Measurements from ENCODE around the gene DBF4B.

DBF4B gene

DNA sequence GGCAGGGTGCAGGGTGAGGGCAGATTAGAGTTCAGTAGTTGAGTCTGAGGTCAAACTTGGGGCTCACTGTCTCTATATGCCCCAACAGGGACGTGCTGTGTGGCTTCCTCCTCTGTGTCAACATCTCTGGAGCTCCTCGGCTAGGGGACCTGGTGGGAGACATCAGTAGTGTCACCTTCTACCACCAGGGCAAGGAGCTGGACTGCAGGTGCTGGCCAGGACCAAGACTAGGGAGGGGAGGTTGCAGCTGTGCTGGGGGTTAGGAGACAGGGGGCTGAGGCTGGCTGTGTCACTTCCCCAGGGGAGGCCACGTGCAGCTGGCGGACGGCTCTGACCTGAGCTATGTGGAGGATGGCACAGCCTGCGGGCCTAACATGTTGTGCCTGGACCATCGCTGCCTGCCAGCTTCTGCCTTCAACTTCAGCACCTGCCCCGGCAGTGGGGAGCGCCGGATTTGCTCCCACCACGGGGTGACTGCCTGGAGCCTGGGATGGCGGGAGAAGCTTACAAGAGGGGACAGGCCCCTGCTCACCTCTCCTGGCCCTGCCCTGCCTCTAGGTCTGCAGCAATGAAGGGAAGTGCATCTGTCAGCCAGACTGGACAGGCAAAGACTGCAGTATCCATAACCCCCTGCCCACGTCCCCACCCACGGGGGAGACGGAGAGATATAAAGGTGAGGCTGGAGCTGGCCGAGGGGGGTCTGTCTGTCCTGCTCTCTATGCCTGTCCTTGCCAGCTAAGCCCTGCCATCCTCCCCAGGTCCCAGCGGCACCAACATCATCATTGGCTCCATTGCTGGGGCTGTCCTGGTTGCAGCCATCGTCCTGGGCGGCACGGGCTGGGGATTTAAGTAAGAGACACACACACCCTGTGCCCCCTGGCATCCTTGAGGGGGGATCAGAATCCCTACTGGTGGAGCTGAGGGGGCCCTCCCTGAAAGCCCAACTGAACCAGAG lies 69.2 kb downstream of the DBF4B start:
- no peak for DNase-seq (ENCODE audit: low read depth)

- no peak for DNase-seq (ENCODE audit: low read depth)
Measured at GRCh38 chr17:44778656-44779210, 70.3 kb downstream of the DBF4B start.

DNA sequence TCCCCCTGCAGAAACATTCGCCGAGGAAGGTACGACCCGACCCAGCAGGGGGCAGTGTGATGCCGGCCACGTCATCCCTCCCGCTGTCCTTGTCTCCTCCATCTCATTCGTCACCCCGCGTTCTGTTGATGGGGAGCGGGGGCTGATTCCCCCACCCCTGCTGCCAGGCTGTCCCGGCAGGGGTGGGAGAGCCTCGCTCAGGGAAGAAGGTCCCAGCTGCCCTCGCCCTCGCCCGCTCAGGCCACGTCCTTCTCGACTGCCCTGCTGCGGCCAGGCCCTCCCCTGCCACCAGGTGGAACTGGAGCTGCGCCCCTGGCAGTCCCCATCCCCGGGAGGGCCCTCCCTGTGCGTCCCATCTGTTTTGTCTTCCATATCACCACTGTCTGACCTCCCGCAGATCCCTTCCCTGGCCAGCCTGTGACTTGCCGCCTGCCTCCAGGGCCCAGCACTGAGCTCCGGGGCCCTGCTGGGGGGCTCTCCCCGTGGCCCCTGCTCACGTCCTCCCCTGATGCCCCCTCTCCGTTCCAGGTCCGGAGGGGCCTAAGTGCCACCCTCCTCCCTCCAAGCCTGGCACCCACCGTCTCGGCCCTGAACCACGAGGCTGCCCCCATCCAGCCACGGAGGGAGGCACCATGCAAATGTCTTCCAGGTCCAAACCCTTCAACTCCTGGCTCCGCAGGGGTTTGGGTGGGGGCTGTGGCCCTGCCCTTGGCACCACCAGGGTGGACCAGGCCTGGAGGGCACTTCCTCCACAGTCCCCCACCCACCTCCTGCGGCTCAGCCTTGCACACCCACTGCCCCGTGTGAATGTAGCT lies 71.0 kb downstream of the DBF4B start:
- peak; percentile 50 for DNase-seq (ENCODE audit: low read depth)

GRCh38 chr17:44780161-44780560 lies 71.7 kb downstream of the DBF4B start:
- DNase-seq (ENCODE audit: low read depth) = no peak

- no peak for DNase-seq (ENCODE audit: low read depth)
Measured at GRCh38 chr17:44780845-44781480, 72.5 kb downstream of the DBF4B start.

DNA sequence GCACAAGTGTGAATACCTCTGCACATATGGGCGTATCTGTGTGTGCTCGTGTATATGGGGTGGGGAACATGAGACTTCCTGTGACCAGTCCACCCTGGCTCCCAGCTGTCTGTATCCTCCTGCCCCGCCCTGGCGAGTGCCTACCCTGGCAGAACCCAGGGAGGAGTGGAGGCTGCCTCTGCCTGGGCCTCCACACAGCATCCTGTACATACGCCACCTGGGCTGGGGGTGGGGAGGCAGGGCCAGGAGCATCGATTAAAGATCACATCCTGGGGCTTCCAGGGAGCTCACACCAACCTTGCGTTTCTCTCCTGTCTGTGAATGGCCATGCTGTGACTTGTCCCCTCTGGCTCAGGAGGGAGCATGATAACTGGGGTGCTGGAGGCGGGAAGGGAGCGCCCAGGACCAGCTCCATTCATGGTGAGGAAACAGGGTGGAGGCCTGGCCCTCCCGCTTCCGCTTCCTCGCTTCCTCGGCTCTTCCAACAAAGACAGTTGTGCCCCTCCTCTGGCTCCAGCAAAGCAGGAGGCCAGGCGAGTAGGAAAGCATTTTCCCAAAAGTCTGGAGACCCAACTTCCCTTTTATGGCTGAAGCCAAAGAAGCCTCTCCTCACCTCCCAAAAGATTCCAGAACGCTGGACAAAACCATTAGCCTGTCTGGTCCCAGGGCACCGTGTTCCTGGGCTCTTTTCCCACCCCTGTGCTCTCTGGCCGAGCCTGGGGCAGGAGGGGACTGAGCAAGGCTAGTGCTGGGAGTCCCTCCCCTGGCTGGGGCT lies 73.3 kb downstream of the DBF4B start:
- DNase-seq (ENCODE audit: low read depth) = no peak

GRCh38 chr17:44782326-44782850 lies 73.9 kb downstream of the DBF4B start:
- no peak for DNase-seq (ENCODE audit: low read depth)

DNA sequence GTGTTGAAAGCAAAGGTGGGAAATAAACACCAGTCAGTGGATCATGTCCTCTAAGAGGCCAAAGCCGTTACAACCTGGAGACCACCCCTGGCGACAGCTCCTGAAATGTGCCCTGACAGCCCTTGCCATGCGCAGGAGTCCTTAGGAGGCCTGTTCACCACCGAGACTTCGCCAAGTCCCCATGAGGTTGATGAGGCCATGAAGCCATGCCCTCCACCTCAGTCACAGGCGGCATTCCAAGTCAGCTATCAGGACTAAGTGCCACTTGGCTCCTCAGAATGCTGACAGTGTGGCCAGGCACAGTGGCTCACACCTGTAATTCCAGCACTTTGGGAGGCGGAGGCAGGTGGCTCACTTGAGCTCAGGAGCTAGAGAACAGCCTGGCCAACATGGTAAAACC lies 77.5 kb downstream of the DBF4B start:
- no peak for DNase-seq (ENCODE audit: low read depth)

GRCh38 chr17:44786551-44787081 lies 78.2 kb downstream of the DBF4B start:
- no peak for DNase-seq (ENCODE audit: low read depth)

DNA sequence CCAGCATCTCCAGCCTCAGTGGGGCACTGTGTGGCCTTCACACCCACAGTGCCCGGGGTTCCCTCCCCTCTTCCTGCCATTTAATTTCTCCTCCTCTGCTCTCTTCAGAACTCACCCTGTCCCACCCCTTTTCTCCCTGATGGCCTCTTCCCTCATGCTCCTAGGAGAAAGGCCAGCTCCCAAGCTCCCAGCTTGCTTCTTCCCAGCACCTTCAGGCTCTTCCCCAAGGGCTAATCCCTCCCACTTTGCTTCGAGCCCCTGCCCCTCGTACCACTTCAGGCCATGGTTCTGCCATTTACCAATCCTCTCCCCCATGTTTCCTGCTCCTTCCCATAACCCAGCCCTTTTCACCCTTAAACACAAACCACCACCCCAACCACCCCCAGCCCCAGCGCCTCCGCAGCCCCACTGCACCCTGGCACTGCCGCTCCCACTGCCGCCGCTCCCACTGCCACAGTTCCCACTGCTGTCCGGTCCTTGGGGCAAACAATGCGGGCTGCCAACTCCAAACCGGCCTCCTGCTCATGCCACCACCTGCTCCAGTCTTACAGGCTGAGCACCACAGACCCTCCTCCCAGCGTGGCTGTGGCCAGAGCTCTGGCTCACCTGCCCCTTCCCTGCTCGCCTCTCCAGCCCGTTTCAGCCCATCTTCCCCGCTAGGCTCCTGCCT lies 78.9 kb downstream of the DBF4B start:
- no peak for DNase-seq (ENCODE audit: low read depth)

GRCh38 chr17:44788139-44788538 lies 79.7 kb downstream of the DBF4B start:
- DNase-seq (ENCODE audit: low read depth) = no peak

DNA sequence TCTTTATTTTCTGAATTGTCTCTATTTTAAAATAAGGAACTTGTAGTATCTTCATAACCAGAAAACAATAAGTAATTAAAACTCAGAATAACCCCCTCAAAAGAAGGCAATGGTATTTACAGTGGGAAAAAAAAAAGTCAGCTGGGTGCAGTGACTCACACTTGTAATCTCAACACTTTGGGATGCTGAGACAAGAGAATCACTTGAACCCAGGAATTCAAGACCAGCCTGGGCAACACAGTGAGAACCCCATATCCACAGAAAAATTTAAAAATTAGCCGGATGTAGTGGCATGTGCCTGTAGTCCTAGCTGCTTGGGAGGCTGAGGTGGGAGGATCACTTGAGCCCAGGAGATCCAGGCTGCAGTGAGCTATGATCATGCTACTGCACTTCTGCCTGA lies 83.8 kb downstream of the DBF4B start:
- no peak for DNase-seq (ENCODE audit: low read depth)

GRCh38 chr17:44793885-44794842 lies 85.7 kb downstream of the DBF4B start:
- no peak for DNase-seq (ENCODE audit: low read depth)

GRCh38 chr17:44794851-44795413 lies 86.5 kb downstream of the DBF4B start:
- DNase-seq (ENCODE audit: low read depth) = peak; percentile 77

- no peak for DNase-seq (ENCODE audit: low read depth)
Measured at GRCh38 chr17:44795421-44795820, 87.0 kb downstream of the DBF4B start.

DNA sequence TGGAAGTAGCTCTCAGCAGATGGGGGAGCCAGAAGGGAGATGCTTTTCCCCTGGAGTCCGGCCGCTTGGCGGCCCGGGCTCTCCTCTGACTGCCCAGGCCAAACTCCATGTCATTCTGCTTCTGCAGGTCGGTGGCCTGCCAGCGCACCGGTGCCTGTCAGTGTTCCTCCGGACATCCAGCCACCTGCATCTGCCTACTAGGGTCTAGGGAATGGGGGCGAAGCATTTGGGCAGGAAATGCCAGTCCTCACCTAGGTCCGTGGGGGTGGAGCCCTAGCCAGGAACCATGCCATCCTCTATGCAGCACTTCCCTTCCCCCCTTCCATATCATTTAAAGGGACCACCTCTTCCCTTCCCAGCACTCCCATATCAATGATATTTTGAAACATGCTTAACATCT lies 87.5 kb downstream of the DBF4B start:
- no peak for DNase-seq (ENCODE audit: low read depth)

GRCh38 chr17:44796731-44797130 lies 88.3 kb downstream of the DBF4B start:
- no peak for DNase-seq (ENCODE audit: low read depth)

GRCh38 chr17:44797802-44798201 lies 89.3 kb downstream of the DBF4B start:
- no peak for DNase-seq (ENCODE audit: low read depth)

- no peak for DNase-seq (ENCODE audit: low read depth)
Measured at GRCh38 chr17:44798356-44798755, 89.9 kb downstream of the DBF4B start.

All from GM04504 (cell line).